A549 (cell line): ENCODE measurements around the gene KIF26A. TPM values are rescaled to one million over a fixed set of nuclear protein-coding genes. Genes with fewer than 3 reads are reported as not detected.

Experiments used
- ATAC-seq, 2 experiments: fragments of 200-7000 bp in 1 of 2; fragments of >200 bp in 1 of 2; cut with Nextera tagmentation in 1 of 2; cut with Tn5 transposase in 1 of 2; 3 replicates each; pipeline versions ENCODE4 v1.8.0 to v1.9.1; 2018 to 2020; ENCODE audit warnings: mild to moderate bottlenecking in 1 of 2, moderate library complexity in 1 of 2
- CTCF ChIA-PET: fragments of 300-600 bp; sonication (Branson Sonifier 250); formaldehyde crosslinking; extraction: SDS; loops from one replicate; lab custom pipeline; 2021; ENCODE audit warnings: antibody characterized with exemption, inconsistent platforms; lab: Yijun Ruan, JAX
- POLR2A ChIA-PET: fragments of 350-600 bp; formaldehyde crosslinking; extraction: SDS; loops from one replicate; lab custom pipeline; 2021; ENCODE audit warnings: antibody characterized with exemption, inconsistent platforms; lab: Yijun Ruan, JAX
- DNase-seq, 2 experiments: peaks; one replicate each; pipeline versions ENCODE4 v3.0.0 to v3.0.0-alpha.2; 2011 to 2016; ENCODE audit warnings: low read depth in 1 of 2, low spot score in 1 of 2
- FAIRE-seq: peaks from 2 replicates; lab custom pipeline; 2011; peaks lifted over from hg19 to GRCh38; lab: Jason Lieb, UNC
- H3K27ac ChIP-seq, 2 experiments: fragments of >200 bp; sonication (Bioruptor Twin); formaldehyde crosslinking; 3 replicates each; pipeline ENCODE4 v1.5.1; 2016 to 2017
- H3K4me1 ChIP-seq: fragments of >200 bp; sonication (Bioruptor Twin); formaldehyde crosslinking; 3 replicates; pipeline ENCODE4 v1.6.1; 2016
- H3K4me2 ChIP-seq: fragments of >200 bp; sonication (Bioruptor Twin); formaldehyde crosslinking; 3 replicates; pipeline ENCODE4 v1.6.1; 2016
- H3K4me3 ChIP-seq: fragments of >200 bp; sonication (Bioruptor Twin); formaldehyde crosslinking; 3 replicates; pipeline ENCODE4 v1.5.1; 2016
- H3K9me3 ChIP-seq: fragments of >200 bp; sonication (Bioruptor Twin); formaldehyde crosslinking; 3 replicates; pipeline ENCODE4 v1.6.1; 2016
- ATOH8 ChIP-seq: fragments of 250-450 bp; sonication (Bioruptor Pico); IDR thresholded peaks from 2 replicates; pipeline ENCODE4 v1.5.0; 2020; ENCODE audit warnings: low read depth, mild to moderate bottlenecking, moderate library complexity
- CBX2 ChIP-seq: fragments of 200-600 bp; sonication (generic); IDR thresholded peaks from 2 replicates; pipeline ENCODE4 v1.6.1; 2016; ENCODE audit warnings: low read depth, mild to moderate bottlenecking, borderline replicate concordance
- CBX8 ChIP-seq: fragments of 200-600 bp; sonication (generic); IDR thresholded peaks from 2 replicates; pipeline ENCODE4 v1.6.1; 2016
- CHD2 ChIP-seq: fragments of 150-350 bp; IDR thresholded peaks from 2 replicates; pipeline ENCODE4 v1.6.1; 2014; ENCODE audit warnings: low read length; ENCODE audit not compliant: partially characterized antibody
- EP300 ChIP-seq, 2 experiments: fragments of >200 bp; sonication (Bioruptor Twin); formaldehyde crosslinking; IDR thresholded peaks; 2 replicates in 1 of 2; 3 replicates in 1 of 2; pipeline ENCODE4 v1.6.1; 2016 to 2017
- FOSB ChIP-seq: fragments of 250-450 bp; sonication (Bioruptor Pico); IDR thresholded peaks from 2 replicates; pipeline ENCODE4 v1.5.0; 2020; ENCODE audit warnings: mild to moderate bottlenecking, moderate library complexity
- FOXS1 ChIP-seq: fragments of 250-450 bp; sonication (Bioruptor Pico); IDR thresholded peaks from 2 replicates; pipeline ENCODE4 v1.5.0; 2020; ENCODE audit warnings: mild to moderate bottlenecking, moderate library complexity
- HMGXB4 ChIP-seq: fragments of 250-450 bp; sonication (Bioruptor Pico); IDR thresholded peaks from 2 replicates; pipeline ENCODE4 v1.5.0; 2021; ENCODE audit warnings: mild to moderate bottlenecking, moderate library complexity, borderline replicate concordance
- JUNB ChIP-seq: fragments of >200 bp; sonication (Bioruptor Twin); formaldehyde crosslinking; IDR thresholded peaks from 2 replicates; pipeline ENCODE4 v1.6.1; 2016
- KDM1A ChIP-seq: fragments of 200-600 bp; sonication (generic); IDR thresholded peaks from 2 replicates; pipeline ENCODE4 v1.6.1; 2016; ENCODE audit warnings: low read depth, mild to moderate bottlenecking
- PHF8 ChIP-seq: fragments of 200-600 bp; sonication (generic); IDR thresholded peaks from 2 replicates; pipeline ENCODE4 v1.6.1; 2016; ENCODE audit warnings: low read depth, mild to moderate bottlenecking, antibody characterized with exemption, moderate library complexity, borderline replicate concordance
- RFX5 ChIP-seq: fragments of 450-650 bp; IDR thresholded peaks from 2 replicates; pipeline ENCODE4 v1.7.1; 2014; ENCODE audit warnings: antibody characterized with exemption, mild to moderate bottlenecking, moderate library complexity
- SMC3 ChIP-seq: fragments of >200 bp; sonication (Bioruptor Twin); formaldehyde crosslinking; IDR thresholded peaks from 3 replicates; pipeline ENCODE4 v1.6.1; 2018; ENCODE audit warnings: inconsistent platforms
- TP53 ChIP-seq: fragments of 250-450 bp; sonication (Bioruptor Pico); IDR thresholded peaks from 2 replicates; pipeline ENCODE4 v1.5.0; 2021; ENCODE audit warnings: mild to moderate bottlenecking, moderate library complexity
- ZFP36 ChIP-seq: fragments of 450-650 bp; IDR thresholded peaks from 2 replicates; pipeline ENCODE4 v1.6.1; 2014; ENCODE audit warnings: borderline replicate concordance; ENCODE audit not compliant: partially characterized antibody
- ZSCAN20 ChIP-seq: fragments of 250-450 bp; sonication (Bioruptor Pico); IDR thresholded peaks from 2 replicates; pipeline ENCODE4 v1.8.0; 2022; ENCODE audit warnings: mild to moderate bottlenecking, moderate library complexity
- WGBS: methylation state at CpG from one replicate; pipeline ENCODE4 v1.1.6; 2017; ENCODE audit errors: missing lambda C conversion rate; 5-methylcytosine and 5-hydroxymethylcytosine counted together
- polyA plus RNA-seq, 4 experiments: library from polyadenylated mRNA; depleted of rRNA in 3 of 4; stranded (reverse); fragments of >200 nt; fragmentation: RNase III in 1 of 4; extraction: RNeasy Plus Mini Kit Qiagen cat#74134 plus additional on column Dnase treatment in 1 of 4; gene quantifications; 2 replicates in 3 of 4; 3 replicates in 1 of 4; pipeline ENCODE4 v1.2.3, GENCODE V29; 2011 to 2017
- TF ChIP-seq, protein P1 (sequence below): IDR thresholded peaks from 2 replicates; pipeline ENCODE4 v1.6.1; 2012; ENCODE audit warnings: low read depth, borderline replicate concordance
- TF ChIP-seq, protein P2 (sequence below): fragments of >200 bp; sonication (Bioruptor Twin); formaldehyde crosslinking; IDR thresholded peaks from 2 replicates; pipeline ENCODE4 v1.6.1; 2016
- TF ChIP-seq, protein P3 (sequence below): fragments of 450-650 bp; IDR thresholded peaks from 2 replicates; pipeline ENCODE4 v1.6.1; 2014; ENCODE audit warnings: antibody characterized with exemption
- TF ChIP-seq, protein P4 (sequence below): fragments of 200-600 bp; sonication (generic); IDR thresholded peaks from 2 replicates; pipeline ENCODE4 v1.6.1; 2016; ENCODE audit warnings: antibody characterized with exemption, mild to moderate bottlenecking, moderate library complexity
- TF ChIP-seq, protein P5 (sequence below): fragments of >200 bp; sonication (Bioruptor Twin); formaldehyde crosslinking; IDR thresholded peaks from 3 replicates; pipeline ENCODE4 v1.5.1; 2016

The KIF26A gene
- polyA plus RNA-seq, 2 of the 4 experiments (the other 2 are of a cell fraction), result 0.28 to 2.3 TPM

- TF ChIP-seq ATOH8 (CRISPR knock-in tag) (no peak), SMC3 (no peak), RFX5 (no peak)
- TF ChIP-seq, protein P1, sequence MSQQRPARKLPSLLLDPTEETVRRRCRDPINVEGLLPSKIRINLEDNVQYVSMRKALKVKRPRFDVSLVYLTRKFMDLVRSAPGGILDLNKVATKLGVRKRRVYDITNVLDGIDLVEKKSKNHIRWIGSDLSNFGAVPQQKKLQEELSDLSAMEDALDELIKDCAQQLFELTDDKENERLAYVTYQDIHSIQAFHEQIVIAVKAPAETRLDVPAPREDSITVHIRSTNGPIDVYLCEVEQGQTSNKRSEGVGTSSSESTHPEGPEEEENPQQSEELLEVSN, result no peak
These were observed 20.9 kb upstream of the KIF26A start (continued) for GRCh38 chr14:104117341-104118005.

DNA sequence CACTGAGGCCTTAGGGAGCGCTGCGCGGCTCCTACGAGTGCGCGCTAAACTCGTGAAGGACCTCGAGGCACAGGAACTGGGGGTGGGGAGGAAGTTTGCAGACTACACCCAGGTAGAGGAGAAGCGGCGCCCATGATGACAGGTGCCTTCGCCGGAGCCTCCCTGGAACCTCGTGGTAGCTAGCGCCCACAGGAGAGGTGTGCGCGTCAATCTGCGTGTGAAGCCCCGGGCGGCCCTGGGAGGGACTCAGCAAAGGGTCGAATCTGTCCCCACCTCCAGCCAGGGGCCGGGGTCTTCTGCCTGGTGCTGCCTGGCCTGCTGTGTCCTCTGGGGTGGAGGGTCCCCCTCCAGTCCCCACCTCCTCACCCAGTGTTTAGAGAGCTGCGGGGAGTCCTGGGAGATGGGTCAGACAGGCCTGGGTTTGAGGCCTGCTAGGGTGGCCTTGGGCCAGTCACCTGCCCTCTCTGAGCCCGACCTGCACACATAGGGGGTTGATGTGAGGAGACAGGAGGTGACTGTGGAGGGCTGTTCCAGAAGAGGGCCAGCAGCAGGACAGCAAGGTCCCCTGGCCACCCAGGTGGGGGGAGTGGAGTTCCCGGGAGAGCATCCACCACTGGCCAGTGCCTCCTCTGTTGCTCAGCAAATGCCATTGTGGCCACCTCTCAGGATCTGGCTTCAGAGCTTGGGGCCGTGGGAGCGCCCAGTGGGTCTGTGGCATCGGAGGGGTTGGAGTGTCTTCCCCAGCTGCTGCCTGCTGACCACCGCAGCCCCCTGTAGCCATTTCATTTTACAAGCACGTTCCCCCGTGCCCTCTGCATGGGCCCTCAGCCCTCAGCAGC, 20.2 kb upstream of the KIF26A start:
- CTCF ChIA-PET, result interaction anchor here (1.0 to 3.6 kb wide), 6 partner anchors 11 to 522 kb away, joined by 3 to 21 read pairs (median 6); no protein-coding TSS in a partner anchor
- no peak overlapping the region for H3K4me2 ChIP-seq
- peaks cover 5% of the 10 kb centered on the region; the same call in 2 of the 3 replicates for H3K4me1 ChIP-seq
- no peak overlapping the region for H3K4me3 ChIP-seq
- H3K27ac ChIP-seq, result no peak overlapping the region
- POLR2A ChIA-PET, result no interaction called here
- no peak for FAIRE-seq
- 54% methylated on average over 14 of the region's 30 CpGs for WGBS
- peaks cover 6% of the 10 kb centered on the region for H3K9me3 ChIP-seq
- TF ChIP-seq CBX8, result no peak
- no peak for TF ChIP-seq EP300 (IDR thresholded peaks at IDR 0.05)
- no peak for TF ChIP-seq CHD2
- TF ChIP-seq PHF8, result no peak
- TF ChIP-seq ZSCAN20 (CRISPR knock-in tag), result no peak
- TF ChIP-seq KDM1A, result no peak
- TF ChIP-seq, all 56 proteins: peak for 0
- DNase-seq (no peak), ATAC-seq (peak in 1 of 2 experiments; percentile 9; a peak in 2 of 6 replicates)

DNA sequence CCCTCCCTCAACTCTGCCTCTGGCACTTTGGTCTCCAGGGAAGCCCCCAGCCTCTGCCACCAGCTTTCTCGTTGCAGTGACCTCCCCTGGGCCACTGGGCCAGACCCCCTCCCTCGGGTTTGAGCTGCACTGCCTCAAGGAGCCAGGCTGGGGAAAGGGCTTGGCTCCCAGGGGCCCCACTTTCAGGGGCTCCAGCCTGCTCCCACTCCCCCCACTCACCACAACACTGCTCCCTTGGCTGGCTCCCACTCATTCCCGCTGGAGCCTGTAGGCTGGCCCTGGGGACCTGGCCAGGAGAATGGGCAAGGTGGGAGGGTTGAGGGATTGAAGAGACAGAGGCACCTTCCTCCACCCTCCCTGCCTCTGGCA, 19.3 kb upstream of the KIF26A start:
- H3K9me3 ChIP-seq, result peaks cover 13% of the 10 kb centered on the region
- H3K4me3 ChIP-seq, result no peak overlapping the region
- H3K4me2 ChIP-seq, result no peak overlapping the region
- FAIRE-seq (no peak), DNase-seq (no peak), ATAC-seq (no peak)
- ChIA-PET POLR2A (no interaction called here), CTCF (interaction anchor here (0.9 to 3.6 kb wide), 5 partner anchors 13 to 521 kb away, joined by 3 to 21 read pairs (median 8); no protein-coding TSS in a partner anchor)
- H3K27ac ChIP-seq, result no peak overlapping the region
- H3K4me1 ChIP-seq, result peaks cover 5% of the 10 kb centered on the region; the same call in 2 of the 3 replicates
- whole genome bisulfite sequencing, result 17% methylated on average over 2 of the region's 3 CpGs
- no peak for TF ChIP-seq JUNB
- no peak for TF ChIP-seq CBX2
- no peak for TF ChIP-seq ZSCAN20 (CRISPR knock-in tag)
- TF ChIP-seq, protein P2, sequence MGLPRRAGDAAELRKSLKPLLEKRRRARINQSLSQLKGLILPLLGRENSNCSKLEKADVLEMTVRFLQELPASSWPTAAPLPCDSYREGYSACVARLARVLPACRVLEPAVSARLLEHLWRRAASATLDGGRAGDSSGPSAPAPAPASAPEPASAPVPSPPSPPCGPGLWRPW, result no peak
- no peak for TF ChIP-seq CHD2
- no peak for TF ChIP-seq TP53 (CRISPR knock-in tag)
- no peak for TF ChIP-seq FOXS1 (CRISPR knock-in tag)
- TF ChIP-seq, protein P3, sequence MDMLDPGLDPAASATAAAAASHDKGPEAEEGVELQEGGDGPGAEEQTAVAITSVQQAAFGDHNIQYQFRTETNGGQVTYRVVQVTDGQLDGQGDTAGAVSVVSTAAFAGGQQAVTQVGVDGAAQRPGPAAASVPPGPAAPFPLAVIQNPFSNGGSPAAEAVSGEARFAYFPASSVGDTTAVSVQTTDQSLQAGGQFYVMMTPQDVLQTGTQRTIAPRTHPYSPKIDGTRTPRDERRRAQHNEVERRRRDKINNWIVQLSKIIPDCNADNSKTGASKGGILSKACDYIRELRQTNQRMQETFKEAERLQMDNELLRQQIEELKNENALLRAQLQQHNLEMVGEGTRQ, result no peak
- no peak for TF ChIP-seq SMC3
- no peak for TF ChIP-seq FOSB (CRISPR knock-in tag)
- TF ChIP-seq, protein P4, sequence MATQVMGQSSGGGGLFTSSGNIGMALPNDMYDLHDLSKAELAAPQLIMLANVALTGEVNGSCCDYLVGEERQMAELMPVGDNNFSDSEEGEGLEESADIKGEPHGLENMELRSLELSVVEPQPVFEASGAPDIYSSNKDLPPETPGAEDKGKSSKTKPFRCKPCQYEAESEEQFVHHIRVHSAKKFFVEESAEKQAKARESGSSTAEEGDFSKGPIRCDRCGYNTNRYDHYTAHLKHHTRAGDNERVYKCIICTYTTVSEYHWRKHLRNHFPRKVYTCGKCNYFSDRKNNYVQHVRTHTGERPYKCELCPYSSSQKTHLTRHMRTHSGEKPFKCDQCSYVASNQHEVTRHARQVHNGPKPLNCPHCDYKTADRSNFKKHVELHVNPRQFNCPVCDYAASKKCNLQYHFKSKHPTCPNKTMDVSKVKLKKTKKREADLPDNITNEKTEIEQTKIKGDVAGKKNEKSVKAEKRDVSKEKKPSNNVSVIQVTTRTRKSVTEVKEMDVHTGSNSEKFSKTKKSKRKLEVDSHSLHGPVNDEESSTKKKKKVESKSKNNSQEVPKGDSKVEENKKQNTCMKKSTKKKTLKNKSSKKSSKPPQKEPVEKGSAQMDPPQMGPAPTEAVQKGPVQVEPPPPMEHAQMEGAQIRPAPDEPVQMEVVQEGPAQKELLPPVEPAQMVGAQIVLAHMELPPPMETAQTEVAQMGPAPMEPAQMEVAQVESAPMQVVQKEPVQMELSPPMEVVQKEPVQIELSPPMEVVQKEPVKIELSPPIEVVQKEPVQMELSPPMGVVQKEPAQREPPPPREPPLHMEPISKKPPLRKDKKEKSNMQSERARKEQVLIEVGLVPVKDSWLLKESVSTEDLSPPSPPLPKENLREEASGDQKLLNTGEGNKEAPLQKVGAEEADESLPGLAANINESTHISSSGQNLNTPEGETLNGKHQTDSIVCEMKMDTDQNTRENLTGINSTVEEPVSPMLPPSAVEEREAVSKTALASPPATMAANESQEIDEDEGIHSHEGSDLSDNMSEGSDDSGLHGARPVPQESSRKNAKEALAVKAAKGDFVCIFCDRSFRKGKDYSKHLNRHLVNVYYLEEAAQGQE, result no peak
- no peak for TF ChIP-seq ZFP36
- TF ChIP-seq, protein P5, sequence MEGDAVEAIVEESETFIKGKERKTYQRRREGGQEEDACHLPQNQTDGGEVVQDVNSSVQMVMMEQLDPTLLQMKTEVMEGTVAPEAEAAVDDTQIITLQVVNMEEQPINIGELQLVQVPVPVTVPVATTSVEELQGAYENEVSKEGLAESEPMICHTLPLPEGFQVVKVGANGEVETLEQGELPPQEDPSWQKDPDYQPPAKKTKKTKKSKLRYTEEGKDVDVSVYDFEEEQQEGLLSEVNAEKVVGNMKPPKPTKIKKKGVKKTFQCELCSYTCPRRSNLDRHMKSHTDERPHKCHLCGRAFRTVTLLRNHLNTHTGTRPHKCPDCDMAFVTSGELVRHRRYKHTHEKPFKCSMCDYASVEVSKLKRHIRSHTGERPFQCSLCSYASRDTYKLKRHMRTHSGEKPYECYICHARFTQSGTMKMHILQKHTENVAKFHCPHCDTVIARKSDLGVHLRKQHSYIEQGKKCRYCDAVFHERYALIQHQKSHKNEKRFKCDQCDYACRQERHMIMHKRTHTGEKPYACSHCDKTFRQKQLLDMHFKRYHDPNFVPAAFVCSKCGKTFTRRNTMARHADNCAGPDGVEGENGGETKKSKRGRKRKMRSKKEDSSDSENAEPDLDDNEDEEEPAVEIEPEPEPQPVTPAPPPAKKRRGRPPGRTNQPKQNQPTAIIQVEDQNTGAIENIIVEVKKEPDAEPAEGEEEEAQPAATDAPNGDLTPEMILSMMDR, result no peak
- no peak for TF ChIP-seq HMGXB4 (CRISPR knock-in tag)
- no peak for TF ChIP-seq EP300 (IDR thresholded peaks at IDR 0.05)
